Midbrain (tissue), 1 donor: ENCODE results near the gene CLSTN3.

Source experiments
- DNase-seq: peaks from one replicate; lab custom pipeline; 2025; lab: John Stamatoyannopoulos, UW

CLSTN3 gene

DNA sequence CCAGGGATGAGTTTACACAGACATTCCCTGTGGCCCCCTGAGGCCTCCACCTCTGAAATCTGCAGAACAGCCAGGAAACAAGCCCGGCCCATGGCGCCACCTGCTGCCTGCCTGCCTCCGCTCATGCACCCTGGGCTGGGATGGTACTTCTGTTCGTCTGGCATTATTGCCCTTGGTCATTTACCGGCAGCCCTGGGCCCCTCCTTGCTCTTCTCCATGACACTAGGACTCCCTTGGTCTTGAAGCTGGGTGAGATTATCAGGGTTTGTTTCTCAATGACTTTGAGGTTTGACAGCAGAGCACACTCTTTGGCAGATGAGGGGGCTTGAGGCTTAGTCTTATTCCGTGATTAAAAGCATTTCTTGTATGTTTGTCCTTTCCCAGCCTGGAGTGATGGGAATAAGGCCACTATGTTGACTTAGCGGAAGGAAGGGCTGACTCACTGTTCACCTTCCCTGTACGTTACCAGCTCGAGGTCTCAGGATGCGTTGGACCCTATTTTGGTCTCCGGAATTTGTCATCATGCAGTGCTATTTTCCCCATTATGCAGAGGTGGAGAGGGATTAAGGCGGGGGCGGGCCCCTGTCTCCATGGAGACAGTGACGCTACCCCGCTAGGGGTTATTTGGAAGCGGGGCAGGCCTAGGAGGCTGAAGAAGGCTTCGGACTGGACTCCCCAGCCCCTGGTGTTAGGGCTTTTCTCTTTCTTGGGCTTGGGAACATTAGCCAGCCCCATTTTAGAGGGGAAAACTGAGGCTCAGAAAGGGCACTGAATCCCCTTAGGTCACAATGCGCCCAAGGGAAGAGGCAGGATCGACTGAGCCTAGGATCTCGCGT is 58.6 kb downstream of the CLSTN3 start:
- peak; percentile 46 for DNase-seq

- DNase-seq = peak; percentile 94
Observed at GRCh38 chr12:7189398-7190267, 59.5 kb downstream of the CLSTN3 start, which contains the start of gene PEX5. Gene PEX5 (plus strand): TSS chr12:7189686. CDS start chr12:7190378, 692 bp downstream.

DNA sequence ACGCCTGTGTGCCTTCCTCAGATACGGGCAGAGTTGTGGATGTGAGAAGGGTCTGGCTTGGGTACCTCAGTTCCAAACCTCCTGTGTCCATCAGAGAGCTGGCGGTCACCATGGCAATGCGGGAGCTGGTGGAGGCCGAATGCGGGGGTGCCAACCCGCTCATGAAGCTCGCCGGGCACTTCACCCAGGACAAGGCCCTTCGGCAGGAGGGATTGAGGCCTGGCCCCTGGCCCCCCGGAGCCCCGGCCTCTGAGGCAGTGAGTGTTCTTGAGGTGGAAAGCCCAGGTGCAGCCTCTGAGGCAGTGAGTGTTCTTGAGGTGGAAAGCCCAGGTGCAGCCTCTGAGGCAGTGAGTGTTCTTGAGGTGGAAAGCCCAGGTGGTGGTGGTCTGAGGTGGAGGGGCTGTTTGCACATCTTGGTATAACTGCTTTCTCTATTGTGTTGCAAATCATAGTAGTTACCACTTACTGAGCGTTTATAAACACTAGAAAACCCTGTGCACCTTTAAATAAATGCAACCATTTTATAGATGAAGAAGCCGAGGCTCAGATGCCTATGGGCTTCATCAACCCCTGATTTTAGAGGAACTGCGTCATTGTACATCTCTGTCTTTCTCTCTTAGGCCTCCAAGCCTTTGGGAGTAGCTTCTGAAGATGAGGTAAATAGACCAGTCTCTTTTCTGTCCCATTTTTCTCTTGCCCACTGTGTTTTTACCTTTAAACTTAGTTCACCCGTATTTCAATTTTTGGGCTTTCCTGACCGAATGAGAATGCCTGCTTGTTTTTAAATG is 60.3 kb downstream of the CLSTN3 start:
- peak; percentile 24 for DNase-seq

DNA sequence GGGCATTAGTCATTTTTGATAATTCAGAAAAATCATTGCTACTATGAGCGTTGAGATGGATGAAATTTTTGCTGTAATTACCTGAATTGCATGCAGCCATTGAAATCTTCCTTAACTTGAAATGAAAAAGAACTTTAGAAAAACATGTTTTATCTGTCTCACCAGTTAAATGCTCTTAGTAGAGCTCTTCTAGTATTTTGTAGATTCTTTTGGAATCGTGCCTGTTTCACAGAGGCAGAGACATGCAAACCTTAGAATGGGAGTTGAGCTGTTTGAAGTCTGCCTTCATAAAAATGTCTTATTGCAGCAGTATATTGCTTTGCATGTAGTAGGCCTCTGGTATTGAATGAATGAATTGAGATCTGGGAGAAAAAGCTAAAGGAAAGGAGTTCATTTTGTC is 63.5 kb downstream of the CLSTN3 start:
- DNase-seq = no peak

DNA sequence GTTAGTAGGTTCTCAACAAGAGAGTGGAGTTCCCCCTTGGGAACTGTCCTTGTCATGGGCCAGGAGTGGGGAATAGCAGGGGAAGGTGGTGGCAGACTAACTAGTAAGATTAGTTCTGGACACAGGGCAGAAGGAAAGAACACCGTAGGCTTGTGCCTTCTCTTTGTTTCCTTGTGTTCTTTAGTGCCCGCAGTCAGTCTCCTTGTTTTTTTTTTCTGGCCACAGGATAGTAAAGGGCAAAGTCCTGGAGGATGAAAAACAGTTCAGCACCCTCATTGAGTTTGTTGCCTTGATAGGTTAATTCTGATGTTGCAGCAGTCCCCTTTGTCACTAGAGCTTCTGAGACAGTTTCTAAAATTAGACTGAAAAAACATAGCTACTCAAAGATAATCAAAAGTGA is 67.7 kb downstream of the CLSTN3 start:
- no peak for DNase-seq

GRCh38 chr12:7203109-7203508 is 72.9 kb downstream of the CLSTN3 start:
- no peak for DNase-seq

DNA sequence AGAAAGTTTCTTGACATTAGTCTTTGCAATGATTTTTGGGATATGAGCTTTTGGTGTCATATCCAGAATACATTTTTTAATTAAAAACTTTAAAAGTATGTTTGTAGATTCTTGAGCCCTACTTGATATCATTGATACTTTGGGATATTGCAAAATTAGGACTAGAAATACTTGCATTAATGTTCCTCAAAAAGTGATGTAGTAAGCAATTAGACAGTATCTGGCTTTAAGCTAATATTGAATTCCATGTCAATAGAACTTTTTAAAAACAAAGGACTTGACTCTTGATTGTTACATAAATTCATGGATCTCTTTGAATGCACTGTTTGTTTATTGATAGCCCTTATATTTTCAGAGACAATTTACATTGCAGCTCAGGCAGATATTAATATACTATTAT is 74.9 kb downstream of the CLSTN3 start:
- no peak for DNase-seq

- DNase-seq = no peak
Observed at GRCh38 chr12:7206691-7207090, 76.5 kb downstream of the CLSTN3 start.

- no peak for DNase-seq
Observed at GRCh38 chr12:7207866-7208625, 77.9 kb downstream of the CLSTN3 start.
